Measurements from ENCODE around the gene IFT81. TPM values are rescaled to one million over a fixed set of nuclear protein-coding genes. Genes with fewer than 3 reads are reported as not detected.

Gene IFT81
- total RNA-seq, 2 experiments from 2014 or later = 3.5 TPM

- no peaks in the 10 kb centered on the region for H3K9me3 Mint-ChIP-seq (ENCODE audit: low read depth)
- no peaks in the 10 kb centered on the region for H3K36me3 Mint-ChIP-seq (ENCODE audit: low read depth)
- no peak overlapping the region for H3K27ac Mint-ChIP-seq
- no peaks in the 10 kb centered on the region for H3K4me1 Mint-ChIP-seq
- no peaks in the 10 kb centered on the region for H3K27me3 Mint-ChIP-seq
- no peak overlapping the region for H3K4me3 Mint-ChIP-seq
- POLR2A ChIA-PET = no interaction called here
- DNase-seq = no peak
- intact Hi-C loops (cut with DNase I, micrococcal nuclease) = no loop called here
- no peak for ATAC-seq
- CTCF ChIA-PET = no interaction called here
Measured at GRCh38 chr12:110168732-110169455, 44.7 kb downstream of the IFT81 start.

GRCh38 chr12:110170535-110171185, 46.5 kb downstream of the IFT81 start:
- no peaks in the 10 kb centered on the region for H3K27me3 Mint-ChIP-seq

GRCh38 chr12:110171186-110171538, 47.0 kb downstream of the IFT81 start:
- ChIA-PET POLR2A (no interaction called here), CTCF (interaction anchor here (0.6 to 0.9 kb wide), 2 partner anchors 77 to 208 kb away, joined by 3 read pairs; no protein-coding TSS in a partner anchor)
- H3K4me3 Mint-ChIP-seq = no peak overlapping the region
- intact Hi-C loops (cut with DNase I, micrococcal nuclease) = no loop called here
- no peaks in the 10 kb centered on the region for H3K27me3 Mint-ChIP-seq
- H3K4me1 Mint-ChIP-seq = no peaks in the 10 kb centered on the region
- H3K27ac Mint-ChIP-seq = no peak overlapping the region
- DNase-seq = no peak
- no peak for ATAC-seq
- no peaks in the 10 kb centered on the region for H3K9me3 Mint-ChIP-seq (ENCODE audit: low read depth)
- H3K36me3 Mint-ChIP-seq (ENCODE audit: low read depth) = no peaks in the 10 kb centered on the region

More at GRCh38 chr12:110170535-110171185, 46.5 kb downstream of the IFT81 start:
- POLR2A ChIA-PET = no interaction called here
- no peak overlapping the region for H3K4me3 Mint-ChIP-seq
- H3K36me3 Mint-ChIP-seq (ENCODE audit: low read depth) = no peaks in the 10 kb centered on the region
- H3K27ac Mint-ChIP-seq = no peak overlapping the region
- no peak for DNase-seq
- CTCF ChIA-PET = interaction anchor here (0.6 to 0.9 kb wide), 2 partner anchors 77 to 209 kb away, joined by 3 read pairs; no protein-coding TSS in a partner anchor
- no peaks in the 10 kb centered on the region for H3K4me1 Mint-ChIP-seq
- H3K9me3 Mint-ChIP-seq (ENCODE audit: low read depth) = no peaks in the 10 kb centered on the region
- intact Hi-C loops (cut with DNase I, micrococcal nuclease) = no loop called here
- ATAC-seq = no peak

GRCh38 chr12:110171636-110172035, 47.5 kb downstream of the IFT81 start:
- Mint-ChIP-seq H3K4me1 (no peaks in the 10 kb centered on the region), H3K9me3 (ENCODE audit: low read depth) (no peaks in the 10 kb centered on the region), H3K36me3 (ENCODE audit: low read depth) (no peaks in the 10 kb centered on the region), H3K27ac (no peak overlapping the region), H3K4me3 (no peak overlapping the region), H3K27me3 (no peaks in the 10 kb centered on the region)
- DNase-seq (no peak), ATAC-seq (no peak)
- CTCF ChIA-PET = no interaction called here
- POLR2A ChIA-PET = no interaction called here
- intact Hi-C loops (cut with DNase I, micrococcal nuclease) = no loop called here

GRCh38 chr12:110174373-110174996, 50.3 kb downstream of the IFT81 start:
- no peaks in the 10 kb centered on the region for H3K4me1 Mint-ChIP-seq
- no peak for DNase-seq
- ChIA-PET POLR2A (no interaction called here), CTCF (interaction anchor here (0.8 to 1.3 kb wide), 3 partner anchors 9 to 80 kb away, joined by 3 to 5 read pairs (median 5); no protein-coding TSS in a partner anchor)
- intact Hi-C loops (cut with DNase I, micrococcal nuclease) = no loop called here
- H3K4me3 Mint-ChIP-seq = no peak overlapping the region
- H3K27ac Mint-ChIP-seq = no peak overlapping the region
- no peaks in the 10 kb centered on the region for H3K36me3 Mint-ChIP-seq (ENCODE audit: low read depth)
- no peaks in the 10 kb centered on the region for H3K27me3 Mint-ChIP-seq
- no peak for ATAC-seq
- no peaks in the 10 kb centered on the region for H3K9me3 Mint-ChIP-seq (ENCODE audit: low read depth)

- H3K27ac Mint-ChIP-seq = no peak overlapping the region
- H3K27me3 Mint-ChIP-seq = no peaks in the 10 kb centered on the region
- H3K36me3 Mint-ChIP-seq (ENCODE audit: low read depth) = no peaks in the 10 kb centered on the region
- intact Hi-C loops (cut with DNase I, micrococcal nuclease) = no loop called here
- ChIA-PET POLR2A (no interaction called here), CTCF (interaction anchor here (0.8 to 1.1 kb wide), 2 partner anchors 10 to 81 kb away, joined by 3 to 5 read pairs; no protein-coding TSS in a partner anchor)
- ATAC-seq (no peak), DNase-seq (no peak)
- H3K4me3 Mint-ChIP-seq = no peak overlapping the region
- H3K4me1 Mint-ChIP-seq = no peaks in the 10 kb centered on the region
- no peaks in the 10 kb centered on the region for H3K9me3 Mint-ChIP-seq (ENCODE audit: low read depth)
Measured at GRCh38 chr12:110175201-110175600, 51.0 kb downstream of the IFT81 start.

GRCh38 chr12:110176745-110177144, 52.6 kb downstream of the IFT81 start:
- no peaks in the 10 kb centered on the region for H3K36me3 Mint-ChIP-seq (ENCODE audit: low read depth)

GRCh38 chr12:110179291-110179690, 55.1 kb downstream of the IFT81 start:
- Mint-ChIP-seq H3K27me3 (no peaks in the 10 kb centered on the region), H3K36me3 (ENCODE audit: low read depth) (no peaks in the 10 kb centered on the region), H3K4me3 (no peak overlapping the region), H3K27ac (no peak overlapping the region), H3K4me1 (no peaks in the 10 kb centered on the region), H3K9me3 (ENCODE audit: low read depth) (no peaks in the 10 kb centered on the region)
- DNase-seq (peak; percentile 13), ATAC-seq (peak; percentile 30)
- POLR2A ChIA-PET = interaction anchor here (0.6 kb wide), 1 partner anchor 41 kb away, joined by 5 read pairs; no protein-coding TSS in a partner anchor
- intact Hi-C loops (cut with DNase I, micrococcal nuclease) = no loop called here
- CTCF ChIA-PET = interaction anchor here (0.8 to 1.1 kb wide), 2 partner anchors 22 to 101 kb away, joined by 3 read pairs; no protein-coding TSS in a partner anchor

More at GRCh38 chr12:110176745-110177144, 52.6 kb downstream of the IFT81 start:
- intact Hi-C loops (cut with DNase I, micrococcal nuclease) = no loop called here
- no peak overlapping the region for H3K4me3 Mint-ChIP-seq
- ATAC-seq (no peak), DNase-seq (no peak)
- POLR2A ChIA-PET = no interaction called here
- no peaks in the 10 kb centered on the region for H3K9me3 Mint-ChIP-seq (ENCODE audit: low read depth)
- H3K27ac Mint-ChIP-seq = no peak overlapping the region
- CTCF ChIA-PET = no interaction called here
- no peaks in the 10 kb centered on the region for H3K4me1 Mint-ChIP-seq
- no peaks in the 10 kb centered on the region for H3K27me3 Mint-ChIP-seq

GRCh38 chr12:110180591-110181005, 56.4 kb downstream of the IFT81 start:
- H3K4me1 Mint-ChIP-seq = no peaks in the 10 kb centered on the region
- POLR2A ChIA-PET = no interaction called here
- CTCF ChIA-PET = interaction anchor here (0.9 kb wide), 1 partner anchor 28 kb away, joined by 3 read pairs; no protein-coding TSS in a partner anchor
- peaks cover 2% of the 10 kb centered on the region for H3K9me3 Mint-ChIP-seq (ENCODE audit: low read depth)
- no peaks in the 10 kb centered on the region for H3K27me3 Mint-ChIP-seq
- H3K36me3 Mint-ChIP-seq (ENCODE audit: low read depth) = no peaks in the 10 kb centered on the region
- no peak overlapping the region for H3K27ac Mint-ChIP-seq
- DNase-seq (no peak), ATAC-seq (no peak)
- intact Hi-C loops (cut with DNase I, micrococcal nuclease) = no loop called here
- no peak overlapping the region for H3K4me3 Mint-ChIP-seq

GRCh38 chr12:110182281-110182680, 58.1 kb downstream of the IFT81 start:
- Mint-ChIP-seq H3K4me1 (no peaks in the 10 kb centered on the region), H3K27ac (no peak overlapping the region), H3K9me3 (ENCODE audit: low read depth) (peaks cover 14% of the 10 kb centered on the region), H3K27me3 (no peaks in the 10 kb centered on the region), H3K36me3 (ENCODE audit: low read depth) (peaks cover 5% of the 10 kb centered on the region), H3K4me3 (no peak overlapping the region)
- ChIA-PET CTCF (interaction anchor here (0.7 kb wide), 1 partner anchor 80 kb away, joined by 4 read pairs; no protein-coding TSS in a partner anchor), POLR2A (no interaction called here)
- intact Hi-C loops (cut with DNase I, micrococcal nuclease) = no loop called here
- DNase-seq (no peak), ATAC-seq (no peak)

- intact Hi-C loops (cut with DNase I, micrococcal nuclease) = no loop called here
Measured at GRCh38 chr12:110183386-110183785, 59.2 kb downstream of the IFT81 start.

More at GRCh38 chr12:110183386-110183785, 59.2 kb downstream of the IFT81 start:
- ATAC-seq (no peak), DNase-seq (no peak)
- POLR2A ChIA-PET = no interaction called here
- CTCF ChIA-PET = no interaction called here
- Mint-ChIP-seq H3K4me1 (no peaks in the 10 kb centered on the region), H3K27ac (no peak overlapping the region), H3K27me3 (no peaks in the 10 kb centered on the region), H3K36me3 (ENCODE audit: low read depth) (peaks cover 6% of the 10 kb centered on the region), H3K9me3 (ENCODE audit: low read depth) (peaks cover 14% of the 10 kb centered on the region), H3K4me3 (no peak overlapping the region)
